A549 (cell line): Measurements from ENCODE around the gene KANSL1.

Source experiments
- EP300 ChIP-seq, 2 experiments: fragments of >200 bp; sonication (Bioruptor Twin); formaldehyde crosslinking; IDR thresholded peaks; 2 replicates in 1 of 2; 3 replicates in 1 of 2; pipeline ENCODE4 v1.6.1; 2016 to 2017
- FOSL2 ChIP-seq, 2 experiments: fragments of 450-650 bp in 1 of 2; fragments of >200 bp in 1 of 2; sonication (Bioruptor Twin) in 1 of 2; formaldehyde crosslinking; IDR thresholded peaks; 2 replicates each; pipeline versions ENCODE4 v1.5.0 to v1.6.1; 2016 to 2020; ENCODE audit warnings: mild to moderate bottlenecking in 1 of 2, moderate library complexity in 1 of 2
- MAFK ChIP-seq: fragments of 450-650 bp; IDR thresholded peaks from 2 replicates; pipeline ENCODE4 v1.6.1; 2014; ENCODE audit not compliant: partially characterized antibody
- POLR2A ChIP-seq: IDR thresholded peaks from 2 replicates; pipeline ENCODE4 v1.6.1; 2012; ENCODE audit warnings: mild to moderate bottlenecking, low read length
- REST ChIP-seq: fragments of 200-600 bp; sonication (generic); IDR thresholded peaks from 2 replicates; pipeline ENCODE4 v1.6.1; 2016; ENCODE audit warnings: antibody characterized with exemption, mild to moderate bottlenecking, moderate library complexity
- SREBF2 ChIP-seq: fragments of 450-650 bp; IDR thresholded peaks from 2 replicates; pipeline ENCODE4 v1.6.1; 2014; ENCODE audit warnings: mild to moderate bottlenecking, moderate library complexity
- ZC3H11A ChIP-seq: fragments of 450-650 bp; IDR thresholded peaks from 2 replicates; pipeline ENCODE4 v1.6.1; 2014; ENCODE audit warnings: antibody characterized with exemption, mild to moderate bottlenecking
- TF ChIP-seq, protein P1 (sequence below): fragments of 450-650 bp; IDR thresholded peaks from 2 replicates; pipeline ENCODE4 v1.6.1; 2014; ENCODE audit warnings: antibody characterized with exemption
- TF ChIP-seq, protein P2 (sequence below): fragments of >200 bp; sonication (Bioruptor Twin); formaldehyde crosslinking; IDR thresholded peaks from 3 replicates; pipeline ENCODE4 v1.5.1; 2016

DNA sequence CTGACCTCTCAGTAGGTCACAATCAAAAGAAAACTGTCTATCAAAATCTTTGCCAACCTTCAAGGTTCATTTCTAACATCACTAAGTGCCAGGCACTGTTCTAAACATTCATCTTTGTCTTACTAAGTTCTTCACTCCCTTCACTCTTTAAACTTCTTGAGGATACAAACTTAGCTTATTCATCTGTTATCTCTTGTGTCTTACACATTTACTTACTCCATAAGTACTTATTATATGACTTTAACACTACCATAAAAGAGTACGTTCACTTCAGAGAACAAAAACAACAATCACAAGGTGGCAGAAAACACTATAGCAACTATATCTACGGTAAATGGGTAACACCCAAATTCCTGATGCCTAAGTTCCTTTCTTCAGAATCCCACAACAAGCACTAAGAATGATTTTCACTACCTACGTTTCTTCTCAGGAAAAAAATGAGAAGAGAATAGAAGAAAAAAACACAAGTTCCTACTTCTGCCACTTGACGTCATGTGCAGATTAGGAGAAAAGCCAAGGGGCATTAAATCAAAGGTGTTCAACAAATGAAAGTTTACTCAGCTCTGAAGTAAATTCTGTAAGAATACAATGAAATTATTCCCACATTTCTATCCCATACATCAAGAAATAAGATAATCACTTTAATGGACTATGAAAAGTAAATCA is 29.2 kb downstream of the KANSL1 start:
- TF ChIP-seq EP300 (IDR thresholded peaks at IDR 0.05) (no peak), REST (no peak), FOSL2 (IDR thresholded peaks at IDR 0.05) (no peak), FOSL2 (CRISPR knock-in tag; IDR thresholded peaks at IDR 0.05) (no peak), MAFK (no peak), ZC3H11A (no peak), POLR2A (no peak), SREBF2 (no peak)
- TF ChIP-seq, protein P1, sequence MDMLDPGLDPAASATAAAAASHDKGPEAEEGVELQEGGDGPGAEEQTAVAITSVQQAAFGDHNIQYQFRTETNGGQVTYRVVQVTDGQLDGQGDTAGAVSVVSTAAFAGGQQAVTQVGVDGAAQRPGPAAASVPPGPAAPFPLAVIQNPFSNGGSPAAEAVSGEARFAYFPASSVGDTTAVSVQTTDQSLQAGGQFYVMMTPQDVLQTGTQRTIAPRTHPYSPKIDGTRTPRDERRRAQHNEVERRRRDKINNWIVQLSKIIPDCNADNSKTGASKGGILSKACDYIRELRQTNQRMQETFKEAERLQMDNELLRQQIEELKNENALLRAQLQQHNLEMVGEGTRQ = no peak
- TF ChIP-seq, protein P2, sequence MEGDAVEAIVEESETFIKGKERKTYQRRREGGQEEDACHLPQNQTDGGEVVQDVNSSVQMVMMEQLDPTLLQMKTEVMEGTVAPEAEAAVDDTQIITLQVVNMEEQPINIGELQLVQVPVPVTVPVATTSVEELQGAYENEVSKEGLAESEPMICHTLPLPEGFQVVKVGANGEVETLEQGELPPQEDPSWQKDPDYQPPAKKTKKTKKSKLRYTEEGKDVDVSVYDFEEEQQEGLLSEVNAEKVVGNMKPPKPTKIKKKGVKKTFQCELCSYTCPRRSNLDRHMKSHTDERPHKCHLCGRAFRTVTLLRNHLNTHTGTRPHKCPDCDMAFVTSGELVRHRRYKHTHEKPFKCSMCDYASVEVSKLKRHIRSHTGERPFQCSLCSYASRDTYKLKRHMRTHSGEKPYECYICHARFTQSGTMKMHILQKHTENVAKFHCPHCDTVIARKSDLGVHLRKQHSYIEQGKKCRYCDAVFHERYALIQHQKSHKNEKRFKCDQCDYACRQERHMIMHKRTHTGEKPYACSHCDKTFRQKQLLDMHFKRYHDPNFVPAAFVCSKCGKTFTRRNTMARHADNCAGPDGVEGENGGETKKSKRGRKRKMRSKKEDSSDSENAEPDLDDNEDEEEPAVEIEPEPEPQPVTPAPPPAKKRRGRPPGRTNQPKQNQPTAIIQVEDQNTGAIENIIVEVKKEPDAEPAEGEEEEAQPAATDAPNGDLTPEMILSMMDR = no peak
